HuH-7.5 (cell line): ENCODE results near the gene TEX13C.
"Not testable (repeated sequence)": the region's sequence is repeated elsewhere in the genome, so short reads cannot be mapped to it uniquely, and the experiment has no call there.

ENCODE experiments used
- DNase-seq: peaks from one replicate; pipeline ENCODE4 v3.0.0; 2011; ENCODE audit warnings: low spot score

TEX13C gene

DNA sequence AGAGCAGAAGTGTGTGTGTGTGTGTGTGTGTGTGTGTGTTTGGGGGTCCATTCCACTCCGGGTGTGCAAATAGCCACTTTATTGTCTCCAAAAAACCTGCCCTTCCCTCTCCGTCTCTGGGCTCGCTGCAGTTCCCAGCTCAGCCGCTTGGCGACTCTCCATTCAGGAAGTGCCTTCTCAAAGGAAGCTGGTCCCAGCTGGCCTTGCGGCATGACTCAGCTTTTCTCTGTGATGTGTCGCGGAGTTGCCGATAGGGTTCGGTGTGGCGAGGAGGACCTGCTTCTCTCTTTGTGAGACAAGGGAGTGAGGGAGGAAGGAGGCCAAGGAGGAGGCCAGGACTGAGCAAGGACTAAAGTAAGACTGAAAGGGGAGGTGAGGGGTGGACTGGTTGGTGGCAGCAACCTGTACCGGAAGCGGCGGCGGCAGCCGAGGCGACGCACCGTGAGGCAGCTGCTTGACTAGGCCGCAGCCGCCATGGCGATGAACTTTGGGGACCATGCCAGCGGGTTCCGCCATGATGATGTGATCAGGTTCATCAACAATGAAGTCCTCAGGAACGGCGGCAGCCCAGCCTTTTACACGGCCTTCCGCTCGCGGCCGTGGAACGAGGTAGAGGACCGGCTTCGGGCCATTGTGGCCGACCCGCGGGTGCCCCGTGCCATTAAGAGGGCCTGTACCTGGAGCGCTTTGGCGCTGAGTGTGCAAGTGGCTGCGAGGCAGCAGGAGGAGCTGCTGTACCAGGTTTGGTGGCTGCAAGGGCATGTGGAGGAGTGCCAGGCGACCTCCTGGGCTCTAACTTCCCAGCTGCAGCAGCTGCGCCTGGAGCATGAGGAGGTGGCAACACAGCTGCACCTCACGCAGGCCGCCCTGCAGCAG, at the start of gene TEX13C:
Gene TEX13C (plus strand): TSS at position 226 of the 876 bp plus-strand sequence. CDS start 249 bp downstream, at position 475.
- DNase-seq = no peak

DNA sequence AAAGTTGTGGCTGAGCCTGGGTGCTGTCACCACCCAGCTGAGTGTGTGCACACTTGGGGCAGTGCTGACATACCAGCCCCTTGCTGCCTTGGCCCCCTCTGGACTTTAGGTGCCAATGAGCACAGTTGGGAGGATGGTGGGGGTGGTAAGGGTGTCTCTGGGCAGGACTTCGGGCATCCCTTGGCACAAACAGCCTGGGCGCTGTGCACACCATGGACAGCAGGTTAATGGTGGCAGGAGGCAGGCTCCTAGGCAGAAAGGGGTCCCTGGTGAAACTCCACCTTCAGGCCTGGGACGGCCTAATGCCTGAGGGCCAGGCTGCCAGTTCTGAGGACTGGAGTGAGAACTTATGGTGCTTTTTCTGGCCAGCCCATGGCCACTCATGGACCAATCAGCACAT, 32.4 kb upstream of the TEX13C start:
- no peak for DNase-seq

- DNase-seq = no peak
Measured at GRCh38 chrX:125288343-125288742, 31.3 kb upstream of the TEX13C start.

- DNase-seq = no peak
Measured at GRCh38 chrX:125289209-125289608, 30.5 kb upstream of the TEX13C start.

DNA sequence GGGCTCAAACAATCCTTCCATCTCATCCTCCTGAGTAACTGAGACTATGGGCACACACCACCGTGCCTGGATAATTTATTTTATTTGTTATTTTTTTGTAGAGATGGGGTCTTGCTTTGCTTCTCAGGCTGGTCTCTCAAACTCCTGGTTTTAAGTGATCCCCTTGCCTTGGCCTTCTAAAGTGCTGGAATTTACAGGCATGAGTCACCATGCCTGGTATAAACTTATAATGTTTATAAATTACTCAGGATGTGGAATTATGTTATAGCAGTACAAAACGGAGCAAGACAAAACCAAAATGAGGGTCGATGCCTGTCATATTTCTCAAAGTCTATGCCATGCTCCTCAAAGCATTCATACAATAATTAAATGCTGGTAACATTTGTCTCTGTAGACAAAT, 29.8 kb upstream of the TEX13C start:
- DNase-seq = no peak

GRCh38 chrX:125291124-125291523, 28.5 kb upstream of the TEX13C start:
- no peak for DNase-seq

- DNase-seq = no peak
Measured at GRCh38 chrX:125293850-125294780, 25.6 kb upstream of the TEX13C start.

DNA sequence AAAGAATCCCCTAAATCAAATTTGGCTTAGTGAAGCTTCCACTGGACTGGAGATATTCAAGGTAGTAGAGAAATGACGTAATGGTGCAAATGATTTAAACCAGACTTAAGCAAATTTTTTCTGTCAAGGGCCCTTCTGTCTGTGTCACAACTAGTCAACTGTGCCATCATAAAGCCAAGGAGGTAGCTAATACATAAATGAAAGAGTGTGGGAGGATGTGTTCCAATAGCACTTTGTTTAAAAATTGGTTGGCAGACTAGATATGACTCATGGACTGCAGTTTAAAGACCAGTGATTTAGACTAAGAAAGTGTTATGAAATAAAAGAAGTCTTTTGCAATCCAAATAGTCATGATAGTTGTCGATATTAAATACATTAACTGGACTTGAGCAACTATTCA, 24.3 kb upstream of the TEX13C start:
- DNase-seq = no peak

DNA sequence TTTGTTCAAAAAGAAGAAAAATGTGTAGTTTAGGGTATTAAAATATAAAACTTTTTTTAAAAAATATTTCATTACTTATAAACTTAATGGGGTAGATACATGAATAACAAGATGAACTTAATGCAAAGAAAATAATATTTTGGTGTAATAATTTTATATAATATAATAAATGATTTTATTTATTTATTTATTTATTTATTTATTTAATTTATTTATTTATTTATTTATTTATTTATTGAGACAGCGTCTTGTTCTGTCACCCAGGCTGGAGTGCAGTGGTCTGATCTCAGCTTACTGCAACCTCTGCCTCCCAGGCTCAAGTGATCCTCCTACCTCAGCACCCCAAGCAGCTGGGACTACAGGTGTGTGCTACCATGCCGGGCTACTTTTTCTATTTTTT, 20.8 kb upstream of the TEX13C start:
- DNase-seq = no peak

DNA sequence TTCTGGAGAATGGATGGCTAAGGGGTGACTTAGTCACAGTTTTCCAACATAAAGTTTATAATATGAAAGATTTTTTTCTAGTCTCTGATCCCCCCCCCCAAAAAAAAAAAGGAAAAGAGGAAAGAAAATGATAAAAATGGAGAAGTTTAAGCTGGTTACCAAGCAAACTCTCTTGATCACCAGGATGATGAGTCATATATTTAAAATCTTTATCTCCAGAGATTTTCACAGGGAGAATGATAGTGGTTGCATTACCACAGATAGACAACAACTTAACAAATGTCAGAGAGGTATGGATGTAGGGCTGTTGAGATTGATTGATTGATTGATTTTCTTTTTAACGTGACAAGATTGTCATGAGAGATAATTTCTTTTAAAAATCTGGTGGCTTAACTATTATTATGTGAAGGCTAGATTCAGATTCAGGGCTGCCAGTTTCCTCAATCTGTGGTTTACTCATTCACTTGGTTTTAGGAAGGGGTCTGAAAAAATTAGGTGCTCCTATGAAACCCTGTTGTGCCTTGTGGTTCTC, 13.3 kb upstream of the TEX13C start:
- DNase-seq = no peak

DNA sequence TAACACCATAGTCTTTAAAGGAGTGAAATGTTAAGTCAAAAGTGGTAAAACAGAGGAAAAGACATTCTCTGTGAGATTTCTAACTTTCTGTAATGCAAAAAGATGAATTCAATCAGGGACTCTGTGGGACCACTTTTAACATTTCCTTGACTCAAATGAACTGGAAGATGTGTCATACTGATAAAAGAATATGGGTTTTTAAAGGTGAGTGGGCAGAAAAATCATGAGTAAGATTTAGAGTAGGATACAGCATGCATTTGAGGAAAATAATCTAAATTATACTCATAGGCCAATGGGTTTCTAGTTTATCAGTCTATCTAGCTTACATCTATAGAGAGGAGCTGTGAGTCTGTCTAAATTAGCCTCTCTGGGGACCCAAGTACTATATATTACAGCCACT, 11.0 kb upstream of the TEX13C start:
- DNase-seq = no peak

DNA sequence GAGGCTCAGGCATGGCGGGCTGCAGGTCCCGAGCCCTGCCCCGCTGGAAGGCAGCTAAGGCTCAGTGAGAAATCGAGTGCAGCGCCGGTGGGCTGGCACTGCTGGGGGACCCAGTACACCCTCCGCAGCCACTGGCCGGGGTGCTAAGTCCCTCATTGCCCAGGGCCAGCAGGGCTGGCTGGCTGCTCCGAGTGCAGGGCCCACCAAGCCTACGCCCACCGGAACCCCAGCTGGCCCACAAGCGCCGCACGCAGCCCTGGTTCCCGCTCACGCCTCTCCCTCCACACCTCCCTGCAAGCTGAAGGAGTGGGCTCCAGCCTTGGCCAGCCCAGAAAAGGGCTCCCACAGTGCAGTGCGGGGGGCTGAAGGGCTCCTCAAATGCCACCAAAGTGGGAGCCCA, 505 bp upstream of the TEX13C start:
- DNase-seq = not testable (repeated sequence)

GRCh38 chrX:125322431-125322830, 2.8 kb downstream of the TEX13C start:
- DNase-seq = no peak

- DNase-seq = no peak
Measured at GRCh38 chrX:125326599-125326998, 6.9 kb downstream of the TEX13C start.

GRCh38 chrX:125327891-125328290, 8.2 kb downstream of the TEX13C start:
- no peak for DNase-seq

- DNase-seq = no peak
Measured at GRCh38 chrX:125333583-125333982, 13.9 kb downstream of the TEX13C start.

GRCh38 chrX:125340490-125340889, 20.8 kb downstream of the TEX13C start:
- DNase-seq = no peak

- no peak for DNase-seq
Measured at GRCh38 chrX:125374169-125374568, 54.5 kb downstream of the TEX13C start.
